Caco-2 (cell line): ENCODE results near the gene CAPZA2. TPM values are rescaled to one million over a fixed set of nuclear protein-coding genes. Genes with fewer than 3 reads are reported as not detected.

Experiments used
- BruUV-seq: library from RNA; stranded (reverse); fragments of 400-500 nt; replicated peaks from 2 replicates; lab custom pipeline; 2021; lab: Mats Ljungman, UMichigan
- CTCF ChIA-PET: fragments of 300-600 bp; sonication (Branson Sonifier 250); formaldehyde crosslinking; loops from one replicate; lab custom pipeline; 2022; ENCODE audit warnings: antibody characterized with exemption; lab: Charles Lee
- POLR2A ChIA-PET: fragments of 300-600 bp; sonication (Branson Sonifier 250); formaldehyde crosslinking; loops from one replicate; lab custom pipeline; 2022; ENCODE audit warnings: antibody characterized with exemption; lab: Charles Lee
- DNase-seq, 2 experiments: peaks; one replicate each; pipeline versions ENCODE4 v3.0.0 to v3.0.0-alpha.2; 2020 to 2022
- H3K27me3 ChIP-seq: replicated peaks from 2 replicates; pipeline ENCODE4 v1.6.0; 2011; ENCODE audit warnings: low read length; ENCODE audit not compliant: control insufficient read depth, insufficient read depth
- H3K36me3 ChIP-seq: 2 replicates; pipeline ENCODE4 v1.5.1; 2011; ENCODE audit warnings: low read length; ENCODE audit not compliant: control insufficient read depth, insufficient read depth
- H3K4me1 ChIP-seq: fragments of 250-450 bp; sonication (Bioruptor Pico); 2 replicates; pipeline ENCODE4 v1.5.1; 2020; ENCODE audit warnings: mild to moderate bottlenecking
- H3K4me3 ChIP-seq: 2 replicates; pipeline ENCODE4 v1.5.1; 2011; ENCODE audit warnings: low read depth, mild to moderate bottlenecking, control low read depth, low read length
- H3K9me3 ChIP-seq: fragments of 250-450 bp; sonication (Bioruptor Pico); 2 replicates; pipeline ENCODE4 v1.5.1; 2020; ENCODE audit warnings: mild to moderate bottlenecking, moderate library complexity
- H3K27ac Mint-ChIP-seq: one replicate; pipeline ENCODE4 v1.8.0; 2022; ENCODE audit warnings: mixed read lengths; ENCODE audit not compliant: unreplicated experiment
- H3K27me3 Mint-ChIP-seq: one replicate; pipeline ENCODE4 v1.8.0; 2022; ENCODE audit warnings: mixed read lengths; ENCODE audit not compliant: insufficient read depth, unreplicated experiment
- H3K36me3 Mint-ChIP-seq: one replicate; pipeline ENCODE4 v1.8.0; 2022; ENCODE audit warnings: mild to moderate bottlenecking, mixed read lengths; ENCODE audit not compliant: insufficient read depth, unreplicated experiment
- H3K4me1 Mint-ChIP-seq: one replicate; pipeline ENCODE4 v1.8.0; 2022; ENCODE audit warnings: low read depth, mixed read lengths; ENCODE audit not compliant: unreplicated experiment
- H3K4me3 Mint-ChIP-seq: one replicate; pipeline ENCODE4 v1.8.0; 2022; ENCODE audit warnings: mild to moderate bottlenecking, moderate library complexity, mixed read lengths; ENCODE audit not compliant: unreplicated experiment
- H3K9me3 Mint-ChIP-seq: one replicate; pipeline ENCODE4 v1.8.0; 2022; ENCODE audit warnings: mixed read lengths; ENCODE audit not compliant: unreplicated experiment
- CTCF ChIP-seq, 2 experiments: fragments of 200-600 bp in 1 of 2; IDR thresholded peaks; 1 replicate in 1 of 2; 2 replicates in 1 of 2; pipeline versions ENCODE4 v1.5.1 to v1.8.0; 2011 to 2022; ENCODE audit warnings: antibody characterized with exemption in 1 of 2, control low read depth in 1 of 2, inconsistent platforms in 1 of 2, low read depth in 1 of 2, low read length in 1 of 2, mild to moderate bottlenecking in 1 of 2, moderate library complexity in 1 of 2; ENCODE audit not compliant: insufficient read depth in 1 of 2, severe bottlenecking in 1 of 2, unreplicated experiment in 1 of 2
- intact Hi-C: fragments of 100-400 bp; cut with micrococcal nuclease; formaldehyde crosslinking; loops from one replicate; pipeline ENCODE4 v1.10.0; 2022; ENCODE audit not compliant: unreplicated experiment
- total RNA-seq: library from RNA; stranded (reverse); gene quantifications from 2 replicates; pipeline ENCODE4 v1.2.3, GENCODE V29; 2022

The CAPZA2 gene
- total RNA-seq, 1 experiment from 2014 or later = 271 TPM

GRCh38 chr7:116863936-116864500, 1.6 kb downstream of the CAPZA2 start:
- TSS peak; percentile 48 for BruUV-seq
- Histone ChIP-seq H3K27me3 (no peaks in the 10 kb centered on the region), H3K4me1 (peaks cover 16% of the 10 kb centered on the region), H3K36me3 (no peaks in the 10 kb centered on the region), H3K9me3 (no peaks in the 10 kb centered on the region), H3K4me3 (peak overlapping the region; percentile 99)
- no peak for TF ChIP-seq CTCF (IDR thresholded peaks at IDR 0.05; ENCODE audit: insufficient read depth in 1 of 2, low read depth in 1 of 2, low read length in 1 of 2, severe bottlenecking in 1 of 2, unreplicated experiment in 1 of 2)
- H3K36me3 Mint-ChIP-seq = peaks cover 13% of the 10 kb centered on the region
- peak overlapping the region; percentile 93 for H3K27ac Mint-ChIP-seq
- H3K27me3 Mint-ChIP-seq = no peaks in the 10 kb centered on the region
- ChIA-PET CTCF (no interaction called here), POLR2A (no interaction called here)
- intact Hi-C loops = loop anchor here (2.0 kb wide), 1 partner anchor 653 kb away; the partner anchor contains the start of gene TES
- no peaks in the 10 kb centered on the region for H3K9me3 Mint-ChIP-seq
- peaks cover 13% of the 10 kb centered on the region for H3K4me1 Mint-ChIP-seq
- H3K4me3 Mint-ChIP-seq = peak overlapping the region; percentile 95
- no peak for DNase-seq

GRCh38 chr7:116871061-116871700, 8.8 kb downstream of the CAPZA2 start:
- Mint-ChIP-seq H3K36me3 (peaks cover 11% of the 10 kb centered on the region), H3K9me3 (no peaks in the 10 kb centered on the region), H3K4me1 (peaks cover 30% of the 10 kb centered on the region), H3K4me3 (no peak overlapping the region), H3K27me3 (no peaks in the 10 kb centered on the region), H3K27ac (no peak overlapping the region)
- no peaks in the 10 kb centered on the region; the same call in 1 of the 2 replicates for H3K36me3 ChIP-seq
- POLR2A ChIA-PET = no interaction called here
- H3K9me3 ChIP-seq = no peaks in the 10 kb centered on the region
- no peaks in the 10 kb centered on the region for H3K27me3 ChIP-seq
- BruUV-seq = no TSS peak
- intact Hi-C loops = no loop called here
- CTCF ChIA-PET = no interaction called here
- no peak for DNase-seq
- H3K4me1 ChIP-seq = peaks cover 15% of the 10 kb centered on the region
- no peak for TF ChIP-seq CTCF (IDR thresholded peaks at IDR 0.05; ENCODE audit: insufficient read depth in 1 of 2, low read depth in 1 of 2, low read length in 1 of 2, severe bottlenecking in 1 of 2, unreplicated experiment in 1 of 2)
- H3K4me3 ChIP-seq = no peak overlapping the region

GRCh38 chr7:116872026-116872425, 9.6 kb downstream of the CAPZA2 start:
- BruUV-seq = no TSS peak
- CTCF ChIA-PET = no interaction called here
- Histone ChIP-seq H3K27me3 (no peaks in the 10 kb centered on the region), H3K36me3 (no peaks in the 10 kb centered on the region; the same call in 1 of the 2 replicates), H3K4me1 (peaks cover 24% of the 10 kb centered on the region), H3K4me3 (no peak overlapping the region), H3K9me3 (no peaks in the 10 kb centered on the region)
- H3K27ac Mint-ChIP-seq = no peak overlapping the region
- H3K36me3 Mint-ChIP-seq = peaks cover 11% of the 10 kb centered on the region
- peaks cover 28% of the 10 kb centered on the region for H3K4me1 Mint-ChIP-seq
- intact Hi-C loops = no loop called here
- DNase-seq = no peak
- H3K9me3 Mint-ChIP-seq = no peaks in the 10 kb centered on the region
- no peak overlapping the region for H3K4me3 Mint-ChIP-seq
- no peaks in the 10 kb centered on the region for H3K27me3 Mint-ChIP-seq
- no peak for TF ChIP-seq CTCF (IDR thresholded peaks at IDR 0.05; ENCODE audit: insufficient read depth in 1 of 2, low read depth in 1 of 2, low read length in 1 of 2, severe bottlenecking in 1 of 2, unreplicated experiment in 1 of 2)
- POLR2A ChIA-PET = no interaction called here
